Fibroblast of villous mesenchyme (primary cell): ENCODE data around the gene TDRD9. TPM values are rescaled to one million over a fixed set of nuclear protein-coding genes. Genes with fewer than 3 reads are reported as not detected.
A peak's percentile ranks its signal among the peaks of the same experiment; 100 is the strongest.
"Not testable (repeated sequence)": the region's sequence is repeated elsewhere in the genome, so short reads cannot be mapped to it uniquely, and the experiment has no call there.

ENCODE experiments used
- DNase-seq: peaks from one replicate; pipeline ENCODE4 v3.0.0-alpha.2; 2010; ENCODE audit warnings: low read depth
- H3K4me3 ChIP-seq: 2 replicates; pipeline ENCODE4 v1.5.1; 2011; ENCODE audit warnings: low read depth, mild to moderate bottlenecking, low read length
- CTCF ChIP-seq: IDR thresholded peaks from 2 replicates; pipeline ENCODE4 v1.5.1; 2012; ENCODE audit warnings: low read depth, mild to moderate bottlenecking, low read length; ENCODE audit not compliant: insufficient read depth
- total RNA-seq: library from RNA; depleted of rRNA; stranded (reverse); fragments of >200 nt; gene quantifications from 2 replicates; pipeline ENCODE4 v1.2.3, GENCODE V29; 2012

TDRD9 gene
- total RNA-seq, 1 donor: 0.86 TPM

- H3K4me3 ChIP-seq: no peak overlapping the region
- no peak for TF ChIP-seq CTCF
- no peak for DNase-seq
These were observed 40.6 kb upstream of the TDRD9 start for GRCh38 chr14:103887557-103888115.

GRCh38 chr14:103889002-103889312 lies 39.3 kb upstream of the TDRD9 start:
- H3K4me3 ChIP-seq, DNase-seq: not testable (repeated sequence)

GRCh38 chr14:103889313-103890051 lies 38.8 kb upstream of the TDRD9 start:
- peak overlapping the region; percentile 29 for H3K4me3 ChIP-seq
- TF ChIP-seq CTCF: no peak
- peak; percentile 24 for DNase-seq

GRCh38 chr14:103890052-103890371 lies 38.2 kb upstream of the TDRD9 start:
- no peak for TF ChIP-seq CTCF
- H3K4me3 ChIP-seq: no peak overlapping the region
- DNase-seq: no peak

GRCh38 chr14:103890821-103891666 lies 37.2 kb upstream of the TDRD9 start:
- no peak for DNase-seq
- H3K4me3 ChIP-seq: no peak overlapping the region
- TF ChIP-seq CTCF: no peak

GRCh38 chr14:103891667-103892215 lies 36.5 kb upstream of the TDRD9 start:
- no peak for TF ChIP-seq CTCF
- no peak overlapping the region for H3K4me3 ChIP-seq
- DNase-seq: no peak

GRCh38 chr14:103892247-103892646 lies 36.0 kb upstream of the TDRD9 start:
- DNase-seq: no peak
- TF ChIP-seq CTCF: no peak
- no peak overlapping the region for H3K4me3 ChIP-seq
